GM19240 (cell line): ENCODE results near the gene CHMP2A.
"Not testable (repeated sequence)": the region's sequence is repeated elsewhere in the genome, so short reads cannot be mapped to it uniquely, and the experiment has no call there.

Source experiments
- DNase-seq: peaks from one replicate; pipeline ENCODE4 v3.0.0; 2011; ENCODE audit warnings: low spot score; ENCODE audit not compliant: insufficient read length

Gene CHMP2A

DNA sequence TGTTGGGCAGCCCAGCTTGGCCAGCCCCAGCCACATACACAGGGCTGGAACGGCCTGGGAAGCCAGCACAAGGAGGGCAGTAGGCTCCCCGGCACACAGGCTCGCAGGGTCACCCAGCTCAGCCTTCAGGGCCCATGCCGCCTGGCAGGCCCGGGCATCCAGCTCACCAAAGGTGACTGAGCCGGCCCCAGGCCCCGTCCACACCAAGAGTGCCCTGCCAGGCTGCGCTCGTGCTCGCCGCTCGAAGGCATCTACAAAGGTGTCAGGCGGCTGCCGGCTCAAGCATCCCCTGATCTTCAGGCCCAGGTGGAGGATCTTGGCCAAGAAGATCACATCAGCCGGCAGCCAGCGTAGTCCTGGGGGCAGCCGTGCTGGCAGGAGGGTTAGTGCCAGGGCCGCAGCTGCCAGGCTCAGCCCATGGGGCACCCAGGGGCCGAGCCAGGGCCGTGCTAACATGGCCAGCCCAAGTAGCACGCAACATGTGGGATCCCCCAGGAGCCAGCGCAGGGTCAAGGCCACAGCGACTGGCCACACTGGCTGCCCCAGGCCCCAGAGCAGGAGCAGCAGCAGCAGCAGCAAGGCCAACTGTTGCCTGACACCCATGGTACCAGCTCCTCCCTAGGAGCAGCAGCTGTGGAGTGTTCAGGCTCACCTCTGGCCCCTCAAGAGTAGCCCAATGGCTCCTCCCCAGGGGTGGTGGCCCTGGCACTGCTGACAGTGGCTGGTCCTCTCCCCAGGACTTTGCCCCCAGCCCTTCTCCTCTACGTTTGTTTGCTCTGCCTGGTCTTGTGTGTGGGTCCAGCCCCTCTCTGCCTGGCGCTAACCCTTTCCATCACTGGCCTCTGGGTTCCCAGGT, 43.3 kb downstream of the CHMP2A start, which contains the start of gene SLC27A5:
Gene SLC27A5 (minus strand): TSS at position 640 of the 856 bp plus-strand sequence. CDS start 37 bp downstream, at position 603.
- no peak for DNase-seq

DNA sequence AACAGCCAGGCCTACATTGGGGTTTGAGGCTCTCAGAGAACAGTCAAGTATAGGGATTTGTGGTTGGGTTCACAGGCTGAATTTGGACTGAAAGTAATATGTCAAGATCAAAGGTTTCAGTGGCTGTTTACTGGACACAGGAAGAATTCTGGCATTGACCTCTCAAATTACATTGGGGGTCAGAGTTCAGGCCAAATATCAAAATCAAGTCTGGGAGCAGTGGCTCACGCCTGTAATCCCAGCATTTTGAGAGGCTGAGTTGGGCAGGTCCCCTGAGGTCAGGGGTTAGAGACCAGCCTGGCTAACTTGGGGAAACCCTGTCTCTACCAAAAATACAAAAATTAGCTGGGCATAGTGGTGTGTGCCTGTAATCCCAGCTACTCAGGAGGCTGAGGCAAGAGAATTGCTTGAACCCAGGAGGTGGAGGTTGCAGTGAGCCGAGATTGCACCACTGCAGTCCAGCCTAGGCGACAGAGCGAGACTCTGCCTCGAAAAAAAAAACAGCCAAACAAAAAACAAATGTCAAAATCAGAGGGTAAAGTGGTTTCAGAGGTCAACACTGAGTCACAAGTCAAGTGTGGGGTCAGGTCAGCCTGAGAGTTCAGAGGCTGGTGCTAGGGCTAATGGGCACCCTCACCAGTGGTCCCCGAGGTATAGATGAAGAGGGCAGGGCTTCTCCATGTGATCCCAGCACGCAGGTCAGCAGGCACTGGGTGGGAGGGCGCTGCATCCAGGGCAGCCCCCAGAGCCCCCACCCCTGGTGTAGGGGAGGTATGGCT, 44.6 kb downstream of the CHMP2A start:
- DNase-seq: no peak

DNA sequence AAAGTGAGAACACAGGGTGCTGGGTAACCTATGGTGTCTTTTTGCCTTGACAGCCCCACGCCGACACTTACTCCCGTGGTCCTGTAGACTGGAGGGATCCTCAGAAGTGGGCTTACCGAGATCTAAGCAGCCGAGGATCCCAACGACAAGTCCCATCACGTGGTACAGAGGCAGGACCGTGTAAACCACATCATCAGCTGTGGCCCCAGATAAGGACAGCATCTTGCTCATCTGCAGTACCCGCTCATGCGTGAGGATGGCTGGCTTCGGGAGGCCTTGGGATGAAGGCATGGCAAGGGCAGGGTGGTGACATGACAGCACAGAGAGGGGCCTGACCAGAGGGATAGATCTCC, 45.2 kb downstream of the CHMP2A start:
- DNase-seq: no peak

DNA sequence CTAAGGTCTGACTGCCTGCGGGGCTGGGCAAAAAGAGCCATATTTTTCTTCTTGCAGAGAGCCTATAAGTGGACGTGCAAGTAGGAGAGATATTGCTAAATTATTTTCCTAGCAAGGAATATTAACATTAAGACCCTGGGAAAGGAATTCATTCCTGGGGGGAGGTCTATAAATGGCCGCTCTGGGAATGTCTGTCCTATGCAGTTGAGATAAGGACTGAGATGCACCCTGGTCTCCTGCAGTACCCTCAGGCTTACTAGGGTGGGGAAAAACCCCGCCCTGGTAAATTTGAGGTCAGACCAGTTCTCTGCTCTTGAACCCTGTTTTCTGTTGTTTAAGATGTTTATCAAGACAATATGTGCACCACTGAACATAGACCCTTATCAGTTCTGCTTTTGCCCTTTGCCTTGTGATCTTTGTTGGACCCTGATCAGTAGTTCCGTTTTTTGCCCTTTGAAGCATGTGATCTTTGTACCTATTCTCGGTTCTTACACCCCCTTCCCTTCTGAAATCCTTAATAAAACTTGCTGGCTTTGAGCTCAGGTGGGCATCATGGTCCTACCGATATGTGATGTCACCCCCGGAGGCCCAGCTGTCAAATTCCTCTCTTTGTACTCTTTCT, 47.2 kb downstream of the CHMP2A start:
- DNase-seq: not testable (repeated sequence)
